Astrocyte (in vitro differentiated cells and primary cell): ENCODE results near the gene PPP2R2C. TPM values are rescaled to one million over a fixed set of nuclear protein-coding genes. Genes with fewer than 3 reads are reported as not detected.

Experiments used
- DNase-seq: peaks from one replicate; pipeline ENCODE4 v3.0.0-alpha.2; 2010; ENCODE audit warnings: low read depth
- FAIRE-seq: peaks from 2 replicates; lab custom pipeline; 2011; peaks lifted over from hg19 to GRCh38; lab: Jason Lieb, UNC
- H2AFZ ChIP-seq: 2 replicates; pipeline ENCODE4 v1.6.0; 2012; ENCODE audit warnings: low read depth, low read length, inconsistent platforms
- H3K27ac ChIP-seq: 2 replicates; pipeline ENCODE4 v1.5.1; 2011; ENCODE audit warnings: low read depth, low read length, inconsistent platforms
- H3K27me3 ChIP-seq: 2 replicates; pipeline ENCODE4 v1.6.0; 2011; ENCODE audit warnings: low read length, inconsistent platforms; ENCODE audit not compliant: insufficient read depth
- H3K36me3 ChIP-seq: 2 replicates; pipeline ENCODE4 v1.5.1; 2011; ENCODE audit warnings: low read length, inconsistent platforms; ENCODE audit not compliant: insufficient read depth
- H3K4me1 ChIP-seq: 2 replicates; pipeline ENCODE4 v1.5.1; 2011; ENCODE audit warnings: low read length, inconsistent platforms; ENCODE audit not compliant: insufficient read depth
- H3K4me2 ChIP-seq: 2 replicates; pipeline ENCODE4 v1.6.0; 2012; ENCODE audit warnings: low read length, inconsistent platforms
- H3K4me3 ChIP-seq: 2 replicates; pipeline ENCODE4 v1.5.1; 2011; ENCODE audit warnings: low read depth, mild to moderate bottlenecking, low read length, inconsistent platforms; ENCODE audit not compliant: insufficient read depth
- H3K79me2 ChIP-seq: 2 replicates; pipeline ENCODE4 v1.6.0; 2012; ENCODE audit warnings: mild to moderate bottlenecking, low read length, inconsistent platforms; ENCODE audit not compliant: insufficient read depth
- H3K9ac ChIP-seq: 2 replicates; pipeline ENCODE4 v1.6.0; 2012; ENCODE audit warnings: mild to moderate bottlenecking, low read length, inconsistent platforms
- H3K9me3 ChIP-seq: 2 replicates; pipeline ENCODE4 v1.5.1; 2012; ENCODE audit warnings: low read depth, mild to moderate bottlenecking, low read length, inconsistent platforms; ENCODE audit not compliant: insufficient read depth
- H4K20me1 ChIP-seq: 2 replicates; pipeline ENCODE4 v1.6.0; 2012; ENCODE audit warnings: low read length, inconsistent platforms; ENCODE audit not compliant: insufficient read depth
- H3K27ac Mint-ChIP-seq: one replicate; pipeline ENCODE4 v1.8.0; 2021; ENCODE audit warnings: mild to moderate bottlenecking, mixed read lengths; ENCODE audit not compliant: unreplicated experiment
- H3K27me3 Mint-ChIP-seq: one replicate; pipeline ENCODE4 v1.8.0; 2021; ENCODE audit warnings: low read depth, mixed read lengths; ENCODE audit not compliant: unreplicated experiment
- H3K36me3 Mint-ChIP-seq: one replicate; pipeline ENCODE4 v1.8.0; 2021; ENCODE audit warnings: low read depth, mixed read lengths; ENCODE audit not compliant: unreplicated experiment
- H3K4me1 Mint-ChIP-seq: one replicate; pipeline ENCODE4 v1.8.0; 2021; ENCODE audit warnings: low read depth, mixed read lengths; ENCODE audit not compliant: unreplicated experiment
- H3K4me3 Mint-ChIP-seq: one replicate; pipeline ENCODE4 v1.8.0; 2021; ENCODE audit warnings: mild to moderate bottlenecking, moderate library complexity, mixed read lengths; ENCODE audit not compliant: unreplicated experiment
- H3K9me3 Mint-ChIP-seq: one replicate; pipeline ENCODE4 v1.8.0; 2021; ENCODE audit warnings: mild to moderate bottlenecking, mixed read lengths; ENCODE audit not compliant: unreplicated experiment
- EZH2 ChIP-seq: IDR thresholded peaks from 2 replicates; pipeline ENCODE4 v1.6.1; 2012; ENCODE audit warnings: mild to moderate bottlenecking, low read length, inconsistent platforms; ENCODE audit not compliant: insufficient read depth
- total RNA-seq: library from RNA; stranded (reverse); gene quantifications from 2 replicates; pipeline ENCODE4 v1.2.1, GENCODE V29; 2021
- TF ChIP-seq, protein P1 (sequence below): IDR thresholded peaks from 2 replicates; pipeline ENCODE4 v1.5.1; 2011; ENCODE audit warnings: low read depth, mild to moderate bottlenecking, inconsistent platforms, low read length, moderate library complexity; ENCODE audit not compliant: insufficient read depth

PPP2R2C gene
- total RNA-seq, 1 donor from 2014 or later: 1.1 TPM

GRCh38 chr4:6375620-6376295 lies 96.7 kb downstream of the PPP2R2C start:
- H3K27me3 Mint-ChIP-seq: peaks cover 30% of the 10 kb centered on the region
- no peak for FAIRE-seq

DNA sequence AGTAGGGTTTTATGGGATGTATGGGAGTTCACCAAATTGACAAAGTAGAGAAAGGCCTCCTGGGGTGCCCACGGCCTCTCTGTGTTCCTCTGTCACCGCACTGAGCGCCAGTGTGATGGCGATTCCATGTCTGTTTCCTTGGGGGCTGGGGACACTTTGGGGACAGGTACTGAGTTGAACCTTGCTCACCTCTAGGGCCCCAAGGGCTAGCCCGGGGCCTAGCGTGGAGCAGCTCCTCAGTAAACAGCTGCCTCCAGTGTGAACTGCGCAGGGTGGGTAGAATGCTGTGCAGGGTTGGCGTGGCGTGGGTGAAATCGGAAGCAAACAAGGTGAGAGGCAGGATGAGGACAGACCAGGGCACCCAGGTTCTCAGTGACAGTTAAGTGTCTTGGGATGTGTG lies 97.8 kb downstream of the PPP2R2C start:
- Histone ChIP-seq H3K9ac (no peak overlapping the region), H3K4me3 (no peak overlapping the region), H3K36me3 (no peaks in the 10 kb centered on the region), H3K9me3 (no peaks in the 10 kb centered on the region), H2AFZ (no peak overlapping the region), H3K27me3 (peaks cover 6% of the 10 kb centered on the region), H4K20me1 (no peaks in the 10 kb centered on the region), H3K4me1 (no peaks in the 10 kb centered on the region), H3K27ac (no peak overlapping the region), H3K79me2 (no peaks in the 10 kb centered on the region), H3K4me2 (no peak overlapping the region)
- peaks cover 31% of the 10 kb centered on the region for H3K27me3 Mint-ChIP-seq
- TF ChIP-seq EZH2: no peak
- TF ChIP-seq, protein P1, sequence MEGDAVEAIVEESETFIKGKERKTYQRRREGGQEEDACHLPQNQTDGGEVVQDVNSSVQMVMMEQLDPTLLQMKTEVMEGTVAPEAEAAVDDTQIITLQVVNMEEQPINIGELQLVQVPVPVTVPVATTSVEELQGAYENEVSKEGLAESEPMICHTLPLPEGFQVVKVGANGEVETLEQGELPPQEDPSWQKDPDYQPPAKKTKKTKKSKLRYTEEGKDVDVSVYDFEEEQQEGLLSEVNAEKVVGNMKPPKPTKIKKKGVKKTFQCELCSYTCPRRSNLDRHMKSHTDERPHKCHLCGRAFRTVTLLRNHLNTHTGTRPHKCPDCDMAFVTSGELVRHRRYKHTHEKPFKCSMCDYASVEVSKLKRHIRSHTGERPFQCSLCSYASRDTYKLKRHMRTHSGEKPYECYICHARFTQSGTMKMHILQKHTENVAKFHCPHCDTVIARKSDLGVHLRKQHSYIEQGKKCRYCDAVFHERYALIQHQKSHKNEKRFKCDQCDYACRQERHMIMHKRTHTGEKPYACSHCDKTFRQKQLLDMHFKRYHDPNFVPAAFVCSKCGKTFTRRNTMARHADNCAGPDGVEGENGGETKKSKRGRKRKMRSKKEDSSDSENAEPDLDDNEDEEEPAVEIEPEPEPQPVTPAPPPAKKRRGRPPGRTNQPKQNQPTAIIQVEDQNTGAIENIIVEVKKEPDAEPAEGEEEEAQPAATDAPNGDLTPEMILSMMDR: no peak
- no peaks in the 10 kb centered on the region for H3K4me1 Mint-ChIP-seq
- H3K9me3 Mint-ChIP-seq: no peaks in the 10 kb centered on the region
- DNase-seq (no peak), FAIRE-seq (no peak)
- H3K27ac Mint-ChIP-seq: no peak overlapping the region
- H3K4me3 Mint-ChIP-seq: no peak overlapping the region
- no peaks in the 10 kb centered on the region for H3K36me3 Mint-ChIP-seq

More at GRCh38 chr4:6375620-6376295, 96.7 kb downstream of the PPP2R2C start:
- Mint-ChIP-seq H3K4me3 (no peak overlapping the region), H3K4me1 (peaks cover 2% of the 10 kb centered on the region), H3K9me3 (no peaks in the 10 kb centered on the region), H3K36me3 (no peaks in the 10 kb centered on the region), H3K27ac (no peak overlapping the region)
- Histone ChIP-seq H3K27me3 (no peaks in the 10 kb centered on the region), H3K4me1 (no peaks in the 10 kb centered on the region), H3K79me2 (no peaks in the 10 kb centered on the region), H3K36me3 (no peaks in the 10 kb centered on the region), H2AFZ (no peak overlapping the region), H3K9me3 (no peaks in the 10 kb centered on the region), H3K27ac (no peak overlapping the region), H3K4me3 (no peak overlapping the region), H4K20me1 (no peaks in the 10 kb centered on the region), H3K9ac (no peak overlapping the region), H3K4me2 (no peak overlapping the region)
- no peak for TF ChIP-seq EZH2
- TF ChIP-seq, protein P1: no peak
- DNase-seq: no peak
